HepG2 (cell line): Measurements from ENCODE around the gene HECTD1. TPM values are rescaled to one million over a fixed set of nuclear protein-coding genes. Genes with fewer than 3 reads are reported as not detected.
A peak's percentile ranks its signal among the peaks of the same experiment; 100 is the strongest.

Source experiments
- ATAC-seq: fragments of 200-7000 bp; cut with Tn5 transposase; 3 replicates; pipeline ENCODE4 v1.9.1; 2020; ENCODE audit warnings: mild to moderate bottlenecking, moderate library complexity
- BruUV-seq: library from RNA; stranded (reverse); fragments of 400-500 nt; replicated peaks from 2 replicates; lab custom pipeline; 2021; lab: Mats Ljungman, UMichigan
- CTCF ChIA-PET: fragments of 300-600 bp; formaldehyde crosslinking; extraction: SDS; loops from one replicate; lab custom pipeline; 2021; ENCODE audit warnings: low total read pairs, inconsistent platforms, low intra/inter-chr PET ratio; lab: Yijun Ruan, JAX
- POLR2A ChIA-PET: fragments of 350-600 bp; sonication (Branson Sonifier 250); formaldehyde crosslinking; loops from one replicate; lab custom pipeline; 2020; ENCODE audit warnings: antibody characterized with exemption, inconsistent platforms; lab: Yijun Ruan, JAX
- DNase-seq: peaks from one replicate; pipeline ENCODE4 v3.0.0-alpha.2; 2015; ENCODE audit warnings: low spot score
- FAIRE-seq: peaks from 3 replicates; lab custom pipeline; 2011; peaks lifted over from hg19 to GRCh38; lab: Jason Lieb, UNC
- H2AFZ ChIP-seq: one replicate; pipeline ENCODE4 v1.6.1; 2011; ENCODE audit warnings: low read length, inconsistent platforms
- H3K27ac ChIP-seq: fragments of 300-600 bp; 3 replicates; pipeline ENCODE4 v1.8.0; 2011; ENCODE audit warnings: mixed run types, mild to moderate bottlenecking, mixed read lengths, low read length, inconsistent platforms; ENCODE audit not compliant: insufficient read depth; ENCODE audit errors: extremely low read length
- H3K27me3 ChIP-seq, 2 experiments: fragments of 200-600 bp in 1 of 2; 2 replicates in 1 of 2; 3 replicates in 1 of 2; pipeline versions ENCODE4 v1.6.0 to v1.8.0; 2011; ENCODE audit warnings: low read length in 2 of 2, mild to moderate bottlenecking in 2 of 2, moderate library complexity in 2 of 2, inconsistent platforms in 1 of 2; ENCODE audit not compliant: insufficient read depth in 2 of 2, control insufficient read depth in 1 of 2
- H3K36me3 ChIP-seq, 2 experiments: fragments of 200-600 bp in 1 of 2; replicated peaks in 1 of 2; 2 replicates in 1 of 2; 3 replicates in 1 of 2; pipeline versions ENCODE4 v1.5.1 to v1.8.0; 2011; ENCODE audit warnings: low read length in 2 of 2, inconsistent platforms in 1 of 2; ENCODE audit not compliant: insufficient read depth in 2 of 2, control insufficient read depth in 1 of 2
- H3K4me1 ChIP-seq: 2 replicates; pipeline ENCODE4 v1.5.1; 2012; ENCODE audit warnings: low read length, inconsistent platforms; ENCODE audit not compliant: insufficient read depth
- H3K4me2 ChIP-seq: 2 replicates; pipeline ENCODE4 v1.6.0; 2011; ENCODE audit warnings: low read depth, low read length, inconsistent platforms
- H3K4me3 ChIP-seq, 3 experiments: fragments of 200-600 bp in 1 of 3; sonication (generic), shearing (Covaris generic) in 1 of 3; replicated peaks in 1 of 3; 2 replicates each; pipeline ENCODE4 v1.5.1; 2011 to 2016; ENCODE audit warnings: low read length in 3 of 3, inconsistent platforms in 2 of 3, low read depth in 2 of 3, mild to moderate bottlenecking in 2 of 3, control low read depth in 1 of 3, mixed read lengths in 1 of 3; ENCODE audit not compliant: insufficient read depth in 1 of 3
- H3K79me2 ChIP-seq: one replicate; pipeline ENCODE4 v1.6.1; 2011; ENCODE audit warnings: low read length, inconsistent platforms; ENCODE audit not compliant: insufficient read depth
- H3K9ac ChIP-seq: 2 replicates; pipeline ENCODE4 v1.6.0; 2011; ENCODE audit warnings: mild to moderate bottlenecking, low read depth, low read length, inconsistent platforms; ENCODE audit not compliant: insufficient read depth
- H3K9me3 ChIP-seq: 2 replicates; pipeline ENCODE4 v1.5.1; 2012; ENCODE audit warnings: mild to moderate bottlenecking, low read length
- H4K20me1 ChIP-seq: 2 replicates; pipeline ENCODE4 v1.6.0; 2011; ENCODE audit warnings: inconsistent platforms, mild to moderate bottlenecking, low read length, moderate library complexity; ENCODE audit not compliant: insufficient read depth
- ATF4 ChIP-seq, 2 experiments: fragments of 450-650 bp in 1 of 2; sonication (generic) in 1 of 2; formaldehyde crosslinking; IDR thresholded peaks; 2 replicates each; pipeline versions ENCODE4 v1.5.0 to v1.8.0; 2020 to 2022; ENCODE audit warnings: mild to moderate bottlenecking in 1 of 2, missing genetic modification reagents in 1 of 2
- CEBPB ChIP-seq: IDR thresholded peaks from 2 replicates; pipeline ENCODE4 v1.6.1; 2011; ENCODE audit warnings: low read depth, low read length, improper control_type of control experiment, borderline replicate concordance
- CEBPZ ChIP-seq: IDR thresholded peaks from 2 replicates; pipeline ENCODE4 v1.6.1; 2012; ENCODE audit warnings: low read length, improper control_type of control experiment
- EP300 ChIP-seq, 3 experiments: sonication (generic) in 1 of 3; formaldehyde crosslinking in 1 of 3; IDR thresholded peaks; 2 replicates each; pipeline versions ENCODE4 v1.5.1 to v1.6.1; 2011 to 2020; ENCODE audit warnings: low read depth in 2 of 3, low read length in 2 of 3, borderline replicate concordance in 1 of 3, improper control_type of control experiment in 1 of 3, mild to moderate bottlenecking in 1 of 3, missing genetic modification reagents in 1 of 3, moderate library complexity in 1 of 3
- NCOA2 ChIP-seq: sonication (generic); formaldehyde crosslinking; IDR thresholded peaks from 2 replicates; pipeline ENCODE4 v1.8.0; 2022; ENCODE audit warnings: inconsistent platforms
- RCOR2 ChIP-seq: IDR thresholded peaks from 2 replicates; pipeline ENCODE4 v1.6.1; 2016; ENCODE audit warnings: missing biosample characterization, missing genetic modification reagents
- SALL1 ChIP-seq: sonication (generic); formaldehyde crosslinking; IDR thresholded peaks from 2 replicates; pipeline ENCODE4 v1.8.0; 2022; ENCODE audit warnings: mild to moderate bottlenecking, missing genetic modification reagents
- SP4 ChIP-seq: sonication (generic); formaldehyde crosslinking; IDR thresholded peaks from 2 replicates; pipeline ENCODE4 v1.8.1; 2023; ENCODE audit warnings: mild to moderate bottlenecking, missing genetic modification reagents
- ZFP1 ChIP-seq: IDR thresholded peaks from 2 replicates; pipeline ENCODE4 v1.6.1; 2016
- ZNF839 ChIP-seq: sonication (generic); formaldehyde crosslinking; IDR thresholded peaks from 2 replicates; pipeline ENCODE4 v1.4.0; 2020; ENCODE audit warnings: missing genetic modification reagents, mild to moderate bottlenecking, borderline replicate concordance
- WGBS: methylation state at CpG from one replicate; pipeline ENCODE4 v1.1.6; 2017; ENCODE audit warnings: low lambda C conversion rate; 5-methylcytosine and 5-hydroxymethylcytosine counted together
- in situ Hi-C: cut with HindIII; loops from 2 replicates; pipeline ENCODE4 v1.10.0; 2017; ENCODE audit warnings: low pct_unique_long_range_greater_than_20kb; ENCODE audit not compliant: extremely low pct_ligation_motif_present
- intact Hi-C: fragments of 100-400 bp; cut with micrococcal nuclease; formaldehyde crosslinking; loops from one replicate; pipeline ENCODE4 v1.10.0; 2022; ENCODE audit not compliant: unreplicated experiment
- polyA plus RNA-seq, 8 experiments: library from polyadenylated mRNA; depleted of rRNA in 3 of 8; stranded (reverse) in 7 of 8; unstranded in 1 of 8; fragments of >200 nt; fragmentation: Illumina TruSeq in 4 of 8; extraction: Trizol in 4 of 8; gene quantifications; 2 replicates each; pipeline versions ENCODE4 v1.2.1 to v1.2.3, GENCODE V29; 2011 to 2016; ENCODE audit warnings: low read depth in 4 of 8, missing spikeins in 1 of 8, mixed read lengths in 1 of 8; ENCODE audit not compliant: insufficient read depth in 1 of 8
- total RNA-seq, 5 experiments: library from RNA; depleted of rRNA; stranded (reverse); fragments of >200 nt; fragmentation: Illumina TruSeq; extraction: Trizol; gene quantifications; 2 replicates each; pipeline ENCODE4 v1.2.3, GENCODE V29; 2016; ENCODE audit warnings: low read depth in 1 of 5
- TF ChIP-seq, protein P1 (sequence below): sonication (generic); formaldehyde crosslinking; IDR thresholded peaks from 2 replicates; pipeline ENCODE4 v1.9.0; 2021; ENCODE audit warnings: missing genetic modification reagents, mild to moderate bottlenecking, borderline replicate concordance
- TF ChIP-seq, protein P2 (sequence below), 2 experiments: sonication (generic) in 1 of 2; formaldehyde crosslinking in 1 of 2; IDR thresholded peaks; 2 replicates each; pipeline versions ENCODE4 v1.4.0 to v1.6.1; 2018 to 2020; ENCODE audit warnings: missing genetic modification reagents in 2 of 2, borderline replicate concordance in 1 of 2, low read depth in 1 of 2, mild to moderate bottlenecking in 1 of 2, missing biosample characterization in 1 of 2

Gene HECTD1
- total and polyA plus RNA-seq, 2 of the 13 experiments (the other 11 are each of a cell fraction or from before 2014, with no cell fraction given) = 312 to 560 TPM

DNA sequence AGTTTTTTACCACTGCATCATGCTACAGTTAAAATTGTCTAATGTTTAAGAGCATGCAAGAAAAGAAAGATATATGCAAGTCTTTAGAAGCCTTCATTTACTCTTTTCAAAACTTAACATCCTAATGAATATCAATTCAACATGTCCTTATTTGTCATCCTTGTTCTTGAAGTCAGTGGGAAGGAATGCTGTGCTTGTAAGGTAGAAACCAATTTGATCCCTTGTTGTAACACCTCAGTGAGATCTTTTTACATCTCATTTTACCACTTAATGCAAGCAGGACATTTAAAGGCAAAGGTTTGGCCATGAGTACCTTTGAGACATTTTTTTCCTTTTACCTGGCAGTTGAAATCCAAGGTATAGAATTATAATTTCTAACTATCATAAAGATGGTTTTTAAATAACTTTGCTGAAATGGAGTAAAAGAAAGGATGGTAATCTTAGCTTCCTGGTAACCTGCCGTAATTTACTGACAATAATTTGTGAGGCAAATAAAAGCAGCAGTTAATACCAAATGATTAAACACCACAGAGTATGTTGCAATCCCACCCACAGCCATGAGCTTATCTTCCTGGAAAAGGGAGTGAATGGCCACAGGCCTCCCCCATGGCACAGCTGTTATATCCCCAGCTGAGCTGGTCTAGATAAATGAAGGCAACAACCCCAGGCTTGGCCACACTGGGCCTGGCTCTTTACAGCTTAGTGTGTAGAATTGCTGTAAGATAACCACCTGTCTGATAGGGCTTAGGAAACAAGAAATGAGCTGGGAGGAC, 148.3 kb downstream of the HECTD1 start:
- Histone ChIP-seq H3K4me1 (peaks cover 7% of the 10 kb centered on the region; the same call in 1 of the 2 replicates), H3K4me3 (no peak overlapping the region), H2AFZ (no peak overlapping the region), H3K4me2 (no peak overlapping the region), H3K36me3 (no peaks in the 10 kb centered on the region), H3K9me3 (no peaks in the 10 kb centered on the region), H3K27me3 (no peaks in the 10 kb centered on the region), H4K20me1 (no peaks in the 10 kb centered on the region), H3K27ac (no peak overlapping the region), H3K9ac (no peak overlapping the region), H3K79me2 (no peaks in the 10 kb centered on the region)
- ChIA-PET POLR2A (interaction anchor here (0.8 to 2.1 kb wide), 3 partner anchors 26 to 35 kb away, joined by 3 to 14 read pairs (median 3); partner anchors contain the start of genes AP4S1 and STRN3), CTCF (no interaction called here)
- ATAC-seq = peak; percentile 56
- 78% methylated on average over 1 of the region's 1 CpG for WGBS
- intact Hi-C loops = no loop called here
- DNase-seq = peak; percentile 70
- BruUV-seq = no TSS peak
- no peak for FAIRE-seq
- in situ Hi-C loops = no loop called here
- TF ChIP-seq, protein P1, sequence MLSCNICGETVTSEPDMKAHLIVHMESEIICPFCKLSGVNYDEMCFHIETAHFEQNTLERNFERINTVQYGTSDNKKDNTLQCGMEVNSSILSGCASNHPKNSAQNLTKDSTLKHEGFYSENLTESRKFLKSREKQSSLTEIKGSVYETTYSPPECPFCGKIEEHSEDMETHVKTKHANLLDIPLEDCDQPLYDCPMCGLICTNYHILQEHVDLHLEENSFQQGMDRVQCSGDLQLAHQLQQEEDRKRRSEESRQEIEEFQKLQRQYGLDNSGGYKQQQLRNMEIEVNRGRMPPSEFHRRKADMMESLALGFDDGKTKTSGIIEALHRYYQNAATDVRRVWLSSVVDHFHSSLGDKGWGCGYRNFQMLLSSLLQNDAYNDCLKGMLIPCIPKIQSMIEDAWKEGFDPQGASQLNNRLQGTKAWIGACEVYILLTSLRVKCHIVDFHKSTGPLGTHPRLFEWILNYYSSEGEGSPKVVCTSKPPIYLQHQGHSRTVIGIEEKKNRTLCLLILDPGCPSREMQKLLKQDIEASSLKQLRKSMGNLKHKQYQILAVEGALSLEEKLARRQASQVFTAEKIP (CRISPR knock-in tag) = no peak
- TF ChIP-seq, protein P2, sequence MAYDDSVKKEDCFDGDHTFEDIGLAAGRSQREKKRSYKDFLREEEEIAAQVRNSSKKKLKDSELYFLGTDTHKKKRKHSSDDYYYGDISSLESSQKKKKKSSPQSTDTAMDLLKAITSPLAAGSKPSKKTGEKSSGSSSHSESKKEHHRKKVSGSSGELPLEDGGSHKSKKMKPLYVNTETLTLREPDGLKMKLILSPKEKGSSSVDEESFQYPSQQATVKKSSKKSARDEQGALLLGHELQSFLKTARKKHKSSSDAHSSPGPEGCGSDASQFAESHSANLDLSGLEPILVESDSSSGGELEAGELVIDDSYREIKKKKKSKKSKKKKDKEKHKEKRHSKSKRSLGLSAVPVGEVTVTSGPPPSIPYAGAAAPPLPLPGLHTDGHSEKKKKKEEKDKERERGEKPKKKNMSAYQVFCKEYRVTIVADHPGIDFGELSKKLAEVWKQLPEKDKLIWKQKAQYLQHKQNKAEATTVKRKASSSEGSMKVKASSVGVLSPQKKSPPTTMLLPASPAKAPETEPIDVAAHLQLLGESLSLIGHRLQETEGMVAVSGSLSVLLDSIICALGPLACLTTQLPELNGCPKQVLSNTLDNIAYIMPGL (CRISPR knock-in tag; IDR thresholded peaks at IDR 0.05; ENCODE audit: borderline replicate concordance in 1 of 2, low read depth in 1 of 2) = 0 out of 4 replicates have a peak, but pooled peaks of 1 of the 2 experiments have one; percentile 12
- 0 out of 2 replicates have a peak, but pooled peaks have one; percentile 20 for TF ChIP-seq SALL1
- TF ChIP-seq ATF4 (CRISPR knock-in tag; IDR thresholded peaks at IDR 0.05) = peak in 1 of 2 experiments; percentile 70; a peak in 1 of 4 replicates
- TF ChIP-seq CEBPZ = no peak
- TF ChIP-seq SP4 (CRISPR knock-in tag) = no peak
- peak; percentile 95 for TF ChIP-seq CEBPB
- 0 out of 2 replicates have a peak, but pooled peaks have one; percentile 25 for TF ChIP-seq NCOA2 (CRISPR knock-in tag)
- peak; percentile 89; the same call in 1 of the 2 replicates for TF ChIP-seq ZFP1 (CRISPR knock-in tag)
- TF ChIP-seq EP300 (IDR thresholded peaks at IDR 0.05; ENCODE audit: low read depth in 2 of 2, low read length in 2 of 2) = peak in 1 of 2 experiments; percentile 9; a peak in 1 of 4 replicates
- TF ChIP-seq EP300 (CRISPR knock-in tag; IDR thresholded peaks at IDR 0.05; ENCODE audit: borderline replicate concordance) = no peak
- no peak for TF ChIP-seq ZNF839 (CRISPR knock-in tag)
- no peak for TF ChIP-seq RCOR2 (CRISPR knock-in tag)
